MM.1S (cell line): ENCODE results near the gene TIMM50.
"Not testable (repeated sequence)": the region's sequence is repeated elsewhere in the genome, so short reads cannot be mapped to it uniquely, and the experiment has no call there.

Experiments used
- DNase-seq: peaks from one replicate; pipeline ENCODE4 v3.0.0-alpha.2; 2015
- H2AFZ ChIP-seq: fragments of 300-600 bp; sonication (generic); 2 replicates; pipeline ENCODE4 v1.6.0; 2016; ENCODE audit warnings: antibody characterized with exemption, low read length
- H3F3A ChIP-seq: fragments of 300-600 bp; sonication (generic); 2 replicates; pipeline ENCODE4 v1.6.1; 2016; ENCODE audit warnings: mild to moderate bottlenecking, antibody characterized with exemption, low read length, moderate library complexity, mixed read lengths; ENCODE audit not compliant: insufficient read depth
- H3K27ac ChIP-seq: fragments of 300-600 bp; sonication (generic); 2 replicates; pipeline ENCODE4 v1.5.1; 2016; ENCODE audit warnings: mild to moderate bottlenecking, low read length
- H3K27me3 ChIP-seq: fragments of 300-600 bp; sonication (generic); replicated peaks from 2 replicates; pipeline ENCODE4 v1.6.0; 2016; ENCODE audit warnings: low read length; ENCODE audit not compliant: insufficient read depth
- H3K36me3 ChIP-seq: fragments of 300-600 bp; sonication (generic); replicated peaks from 2 replicates; pipeline ENCODE4 v1.6.1; 2016; ENCODE audit warnings: mild to moderate bottlenecking, low read length, mixed read lengths; ENCODE audit not compliant: insufficient read depth
- H3K4me1 ChIP-seq: fragments of 300-600 bp; sonication (generic); 2 replicates; pipeline ENCODE4 v1.6.1; 2016; ENCODE audit warnings: low read length, mixed read lengths
- H3K4me2 ChIP-seq: fragments of 300-600 bp; sonication (generic); 2 replicates; pipeline ENCODE4 v1.6.0; 2016; ENCODE audit warnings: low read depth, low read length
- H3K4me3 ChIP-seq: fragments of 300-600 bp; sonication (generic); 2 replicates; pipeline ENCODE4 v1.5.1; 2016; ENCODE audit warnings: low read length, mixed read lengths
- H3K79me2 ChIP-seq: fragments of 300-600 bp; sonication (generic); 2 replicates; pipeline ENCODE4 v1.6.1; 2016; ENCODE audit warnings: mixed run types, low read length, mixed read lengths
- H3K9ac ChIP-seq: fragments of 300-600 bp; sonication (generic); 2 replicates; pipeline ENCODE4 v1.6.1; 2016; ENCODE audit warnings: low read length, mixed read lengths
- H3K9me2 ChIP-seq: fragments of 300-600 bp; sonication (generic); replicated peaks from 2 replicates; pipeline ENCODE4 v1.6.1; 2016; ENCODE audit warnings: mild to moderate bottlenecking, low read length, mixed read lengths; ENCODE audit not compliant: insufficient read depth
- H3K9me3 ChIP-seq: fragments of 300-600 bp; sonication (generic); replicated peaks from 2 replicates; pipeline ENCODE4 v1.6.1; 2016; ENCODE audit warnings: mild to moderate bottlenecking, low read length, mixed read lengths; ENCODE audit not compliant: insufficient read depth
- H4K20me1 ChIP-seq: fragments of 300-600 bp; sonication (generic); 2 replicates; pipeline ENCODE4 v1.6.1; 2016; ENCODE audit warnings: mild to moderate bottlenecking, low read length, moderate library complexity, mixed read lengths; ENCODE audit not compliant: insufficient read depth
- CTCF ChIP-seq: fragments of 300-600 bp; sonication (generic); IDR thresholded peaks from 2 replicates; pipeline ENCODE4 v1.5.1; 2016; ENCODE audit warnings: antibody characterized with exemption, low read length, mixed read lengths
- EZH2 ChIP-seq: fragments of 300-600 bp; sonication (generic); optimal IDR thresholded peaks from 2 replicates; pipeline ENCODE3; 2017; ENCODE audit warnings: low read depth, mild to moderate bottlenecking, antibody characterized with exemption, low read length, mixed read lengths
- EZH2phosphoT487 ChIP-seq: fragments of 300-600 bp; sonication (generic); IDR thresholded peaks from 2 replicates; pipeline ENCODE4 v1.6.1; 2018; ENCODE audit warnings: antibody characterized with exemption, low read length

Gene TIMM50

DNA sequence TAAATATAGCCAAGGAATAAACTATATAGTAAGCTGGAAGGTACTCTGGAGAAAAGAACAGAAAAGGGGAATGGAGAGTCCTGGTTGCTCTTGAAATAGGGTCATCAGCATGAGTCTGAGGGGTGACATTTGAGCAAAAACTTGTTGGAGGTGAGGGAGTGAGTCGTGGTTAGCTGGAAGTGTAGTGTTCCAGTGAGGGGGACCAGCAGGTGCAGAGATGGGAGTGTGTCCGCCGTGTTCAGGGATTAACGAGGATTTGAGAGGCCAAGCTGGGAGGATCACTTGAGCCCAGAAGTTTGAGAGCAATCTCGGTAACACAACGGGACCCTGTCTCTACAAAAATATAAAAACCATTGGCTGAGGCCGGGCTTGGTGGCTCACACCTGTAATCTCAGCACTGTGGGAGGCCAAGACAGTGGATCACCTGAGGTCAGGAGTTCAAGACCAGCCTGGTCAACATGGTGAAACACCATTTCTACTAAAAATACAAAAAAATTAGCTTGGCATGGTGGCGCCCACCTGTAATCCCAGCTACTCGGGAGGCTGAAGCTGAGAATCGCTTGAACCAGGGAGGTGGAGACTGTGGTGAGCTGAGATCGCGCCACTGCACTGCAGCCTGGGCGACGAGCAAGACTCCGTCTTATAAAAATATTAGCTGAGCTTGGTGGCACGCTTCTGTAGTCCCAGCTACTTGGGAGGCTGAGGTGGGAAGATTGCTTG, 34.1 kb upstream of the TIMM50 start:
- H3K4me1 ChIP-seq, result peaks cover 25% of the 10 kb centered on the region
- no peak overlapping the region for H2AFZ ChIP-seq
- no peaks in the 10 kb centered on the region for H3K27me3 ChIP-seq
- H4K20me1 ChIP-seq, result peaks cover 6% of the 10 kb centered on the region; the same call in 1 of the 2 replicates
- H3K9ac ChIP-seq, result peak overlapping the region; percentile 98
- no peaks in the 10 kb centered on the region for H3K9me3 ChIP-seq
- peaks cover 66% of the 10 kb centered on the region for H3K79me2 ChIP-seq
- DNase-seq, result no peak
- no peaks in the 10 kb centered on the region for H3K9me2 ChIP-seq
- peak overlapping the region; percentile 87 for H3K4me2 ChIP-seq
- H3K27ac ChIP-seq, result peak overlapping the region; percentile 88; the same call in 1 of the 2 replicates
- TF ChIP-seq EZH2 (no peak), CTCF (no peak), EZH2phosphoT487 (no peak)
- no peaks in the 10 kb centered on the region for H3K36me3 ChIP-seq
- peaks cover 18% of the 10 kb centered on the region for H3F3A ChIP-seq
- H3K4me3 ChIP-seq, result peak overlapping the region; percentile 99

- no peak overlapping the region; the same call in 1 of the 2 replicates for H3K4me3 ChIP-seq
- H2AFZ ChIP-seq, result no peak overlapping the region
- no peaks in the 10 kb centered on the region for H3K27me3 ChIP-seq
- TF ChIP-seq EZH2 (no peak), CTCF (no peak), EZH2phosphoT487 (no peak)
- peaks cover 11% of the 10 kb centered on the region; the same call in 1 of the 2 replicates for H4K20me1 ChIP-seq
- DNase-seq, result peak; percentile 37
- peaks cover 83% of the 10 kb centered on the region for H3K79me2 ChIP-seq
- H3K9me3 ChIP-seq, result no peaks in the 10 kb centered on the region
- peak overlapping the region; percentile 41; the same call in 1 of the 2 replicates for H3K27ac ChIP-seq
- H3K4me1 ChIP-seq, result peaks cover 25% of the 10 kb centered on the region
- H3K9me2 ChIP-seq, result no peaks in the 10 kb centered on the region
- H3K4me2 ChIP-seq, result peak overlapping the region; percentile 87
- no peaks in the 10 kb centered on the region for H3K36me3 ChIP-seq
- H3F3A ChIP-seq, result peaks cover 15% of the 10 kb centered on the region
- H3K9ac ChIP-seq, result no peak overlapping the region
Observed at GRCh38 chr19:39448271-39448670, 32.4 kb upstream of the TIMM50 start.

DNA sequence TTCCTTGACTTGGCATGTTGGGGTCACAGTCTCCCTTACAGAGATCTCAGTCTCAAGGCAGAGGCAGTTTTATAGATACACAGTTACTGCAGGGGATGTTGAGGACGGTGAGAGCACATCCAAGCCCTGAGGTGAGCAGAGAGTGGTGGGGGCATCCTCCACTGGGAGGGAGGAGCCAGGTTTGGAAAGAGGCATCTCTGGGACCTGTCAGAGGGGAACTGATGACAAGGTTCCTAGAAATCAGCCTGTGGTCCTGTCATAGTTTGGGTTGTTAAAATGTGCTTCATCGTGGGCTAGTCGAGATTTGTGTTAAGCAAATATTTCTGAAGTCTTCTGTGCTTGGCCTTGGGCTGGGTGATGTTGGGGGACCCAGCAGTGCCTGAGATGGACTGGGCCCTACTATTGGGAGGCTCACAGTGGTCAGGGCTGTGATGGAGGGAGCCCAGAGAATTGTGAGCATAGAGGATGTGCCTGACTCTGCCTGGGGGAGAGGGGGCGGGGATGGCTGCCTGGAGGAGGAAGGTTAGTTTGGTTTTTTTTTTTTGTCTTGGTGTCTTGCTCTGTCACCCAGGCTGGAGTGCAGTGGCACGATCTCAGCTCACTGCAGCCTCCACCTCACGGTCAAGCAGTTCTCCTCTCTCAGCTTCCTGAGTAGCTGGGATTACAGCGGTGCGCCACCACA, 31.4 kb upstream of the TIMM50 start:
- no peaks in the 10 kb centered on the region for H3K9me2 ChIP-seq
- H3F3A ChIP-seq, result peaks cover 15% of the 10 kb centered on the region
- DNase-seq, result no peak
- H4K20me1 ChIP-seq, result peaks cover 11% of the 10 kb centered on the region; the same call in 1 of the 2 replicates
- no peak overlapping the region for H3K27ac ChIP-seq
- H2AFZ ChIP-seq, result no peak overlapping the region
- H3K79me2 ChIP-seq, result peaks cover 93% of the 10 kb centered on the region
- no peak overlapping the region for H3K4me3 ChIP-seq
- no peak overlapping the region for H3K4me2 ChIP-seq
- no peaks in the 10 kb centered on the region for H3K27me3 ChIP-seq
- H3K36me3 ChIP-seq, result no peaks in the 10 kb centered on the region
- H3K9ac ChIP-seq, result no peak overlapping the region
- H3K4me1 ChIP-seq, result peaks cover 25% of the 10 kb centered on the region
- H3K9me3 ChIP-seq, result no peaks in the 10 kb centered on the region
- TF ChIP-seq EZH2 (no peak), EZH2phosphoT487 (no peak), CTCF (no peak)

DNA sequence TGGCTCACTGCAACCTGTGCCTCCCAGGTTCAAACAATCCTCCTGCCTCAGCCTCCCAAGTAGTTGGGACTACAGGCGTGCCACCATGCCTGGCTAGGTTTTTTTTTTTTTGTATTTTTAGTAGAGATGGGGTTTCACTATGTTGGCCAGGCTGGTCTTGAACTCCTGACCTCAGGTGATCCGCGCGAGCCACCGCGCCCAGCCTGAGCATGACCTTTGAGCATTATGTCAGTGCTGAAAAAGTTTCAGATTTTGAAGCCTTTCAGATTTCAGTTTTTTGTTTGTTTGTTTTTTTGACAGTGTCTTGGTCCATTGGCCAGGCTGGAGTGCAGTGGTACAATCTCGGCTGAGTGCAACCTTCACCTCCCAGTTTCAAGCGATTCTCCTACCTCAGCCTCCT, 29.4 kb upstream of the TIMM50 start:
- not testable (repeated sequence) for H3K27me3 ChIP-seq, H3K4me2 ChIP-seq, H3K4me3 ChIP-seq, DNase-seq, H3K9me3 ChIP-seq, H3K9me2 ChIP-seq, H3K36me3 ChIP-seq, H3F3A ChIP-seq, H3K27ac ChIP-seq, H3K9ac ChIP-seq, H2AFZ ChIP-seq
- H3K4me1 ChIP-seq, result peaks cover 24% of the 10 kb centered on the region
- peaks cover 15% of the 10 kb centered on the region; the same call in 1 of the 2 replicates for H4K20me1 ChIP-seq
- peaks cover 88% of the 10 kb centered on the region for H3K79me2 ChIP-seq
